GM21381 (cell line): ENCODE data around the gene PGF.

Source experiments
- ATAC-seq: cut with Tn5 transposase; IDR thresholded peaks from one replicate; pipeline ENCODE4 v1.9.1; 2021; ENCODE audit warnings: mild to moderate bottlenecking, moderate library complexity; ENCODE audit not compliant: unreplicated experiment

Gene PGF

DNA sequence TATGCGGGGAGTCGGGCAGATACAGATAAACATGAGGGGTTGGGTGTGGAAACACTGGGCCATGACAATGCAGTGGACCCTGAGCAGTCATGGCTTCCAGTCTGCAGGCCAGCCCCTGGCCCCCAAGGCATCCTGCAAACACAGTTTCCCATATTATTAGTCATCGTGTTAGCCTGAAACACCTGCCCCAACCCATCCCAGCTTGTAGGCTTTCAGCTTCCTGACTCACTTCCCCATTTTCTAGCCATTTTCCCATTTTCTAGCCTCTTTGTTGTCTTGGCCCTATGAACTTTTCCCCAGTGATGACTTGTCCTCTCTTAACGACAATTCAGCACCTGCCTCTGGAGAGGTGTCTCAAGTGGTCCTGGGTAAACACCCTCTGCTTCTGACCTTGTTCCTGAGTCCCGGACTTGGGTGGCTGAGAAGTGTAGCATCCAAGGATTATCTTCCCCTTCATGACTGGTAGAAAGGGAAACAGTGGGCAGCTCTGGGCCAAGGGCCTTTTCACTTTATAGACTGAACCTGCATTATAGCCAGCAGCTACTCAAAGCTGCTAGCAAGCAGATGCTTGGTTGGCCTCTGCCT lies 4.3 kb upstream of the PGF start:
- no peak for ATAC-seq

- no peak for ATAC-seq
These were observed 1.1 kb upstream of the PGF start for GRCh38 chr14:74956280-74957072.

GRCh38 chr14:74956027-74956279 lies 556 bp upstream of the PGF start:
- ATAC-seq, result no peak

DNA sequence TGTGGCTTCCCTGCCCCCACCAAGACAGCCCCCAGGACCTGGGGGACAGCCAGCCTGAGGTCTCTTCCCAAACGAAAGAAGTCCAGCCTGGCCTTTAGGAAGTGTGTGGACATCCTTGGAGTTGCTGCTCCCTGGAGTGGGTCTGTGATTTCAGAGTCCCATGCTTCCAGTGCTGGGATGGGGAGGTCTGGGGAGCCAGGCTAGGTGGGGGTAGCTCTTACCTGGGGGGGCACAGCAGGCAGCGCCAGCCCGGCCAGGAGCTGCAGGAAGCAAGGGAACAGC lies 509 bp downstream of the PGF start:
- ATAC-seq, result no peak

GRCh38 chr14:74954232-74954946 lies 1.0 kb downstream of the PGF start:
- no peak for ATAC-seq

GRCh38 chr14:74953686-74954085 lies 1.7 kb downstream of the PGF start:
- no peak for ATAC-seq

DNA sequence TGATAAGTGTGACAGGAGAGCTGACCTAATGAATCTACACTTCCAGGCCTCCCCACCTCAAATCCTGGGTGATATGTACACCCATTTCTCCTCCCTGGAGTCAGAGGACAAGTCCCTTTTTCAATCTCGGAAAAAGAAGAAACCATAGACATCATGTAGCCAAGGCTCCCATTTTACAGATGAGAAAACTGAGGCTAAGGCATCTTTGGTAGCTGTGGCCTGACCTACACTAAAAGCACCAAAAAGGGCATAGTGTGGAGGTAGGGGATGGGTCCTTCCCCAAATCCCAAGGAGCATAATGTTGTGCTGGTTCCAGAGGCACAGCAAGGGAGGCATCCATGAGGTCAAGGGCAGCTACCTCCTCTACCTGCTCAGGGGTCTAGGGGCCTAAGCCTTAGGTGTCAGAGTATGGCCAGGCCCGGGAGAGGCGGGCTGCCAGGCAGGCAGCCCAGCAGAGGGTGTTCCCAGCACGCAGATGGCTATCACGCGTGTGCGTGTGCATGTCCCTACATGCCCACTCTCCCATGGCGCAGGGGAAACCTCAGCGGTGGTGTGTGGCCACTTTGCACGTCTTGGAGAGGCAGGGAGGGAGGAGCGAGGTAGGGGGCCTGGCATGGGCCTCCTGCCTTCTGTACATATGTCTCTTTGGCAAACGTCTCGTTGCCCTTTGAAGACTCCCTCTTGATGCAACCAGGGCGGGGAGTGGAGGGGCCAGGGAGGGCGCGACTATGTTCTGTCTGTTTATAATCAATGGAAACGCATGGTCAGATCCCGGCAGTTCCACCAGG lies 2.5 kb downstream of the PGF start:
- ATAC-seq, result no peak

DNA sequence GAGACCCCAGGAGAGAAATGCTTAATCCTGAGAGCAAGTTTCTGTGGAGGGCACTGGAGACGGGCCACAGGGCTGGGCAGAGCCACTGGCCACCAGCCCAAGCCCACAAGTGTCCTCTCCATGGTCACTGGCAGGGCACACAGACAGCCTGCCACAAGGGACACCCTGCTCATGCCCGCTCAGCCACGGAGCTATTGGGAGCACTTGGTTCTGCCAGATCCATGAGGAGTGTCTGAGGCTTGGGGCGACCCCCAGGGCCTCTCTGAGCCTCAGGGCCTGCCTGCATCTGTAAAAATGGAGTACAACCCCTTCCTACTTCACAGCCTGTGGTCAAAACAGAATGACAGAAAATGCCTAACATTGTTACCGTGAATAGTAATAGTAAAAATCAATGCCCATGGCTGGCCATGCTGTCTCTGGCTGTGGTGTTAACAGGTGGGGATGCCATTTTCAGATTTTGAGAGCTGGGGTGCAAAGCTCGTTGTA lies 3.2 kb downstream of the PGF start:
- ATAC-seq, result no peak

DNA sequence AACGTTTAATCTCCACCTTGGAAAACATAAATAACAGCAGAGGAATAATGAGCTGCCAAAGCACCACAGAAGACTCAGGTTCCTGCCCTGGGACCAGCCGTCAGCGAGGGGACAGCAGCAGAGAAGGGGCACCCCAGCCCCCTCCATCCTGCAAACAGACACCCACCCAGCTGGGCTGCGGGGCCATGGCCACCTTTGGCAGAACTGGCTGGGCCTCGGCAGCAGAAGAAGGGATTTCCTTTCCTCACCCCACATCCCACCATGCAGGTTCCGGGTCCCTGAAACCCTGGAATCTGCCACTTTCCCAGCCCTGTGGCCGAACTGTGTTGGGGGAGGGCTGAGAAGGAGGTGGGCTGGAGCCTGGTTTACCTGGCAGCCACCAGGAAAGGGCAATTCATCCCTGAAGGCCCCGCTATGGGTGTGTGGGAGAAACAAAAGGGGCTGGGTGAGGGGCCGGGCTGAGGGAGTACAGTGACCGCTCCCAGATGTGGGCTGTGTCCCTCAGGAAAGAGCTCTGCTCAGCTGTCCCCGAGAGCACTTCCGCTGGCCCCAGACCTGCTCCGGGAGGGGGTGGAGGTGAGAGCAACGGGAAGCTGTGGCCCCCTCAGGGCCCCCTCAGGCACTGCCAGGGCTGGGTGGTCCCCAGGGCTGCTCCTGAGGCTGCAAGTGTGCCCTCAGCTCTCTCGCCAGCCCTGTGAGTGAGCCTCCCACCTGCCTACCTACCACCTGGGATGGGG lies 3.8 kb downstream of the PGF start:
- no peak for ATAC-seq

- ATAC-seq, result no peak
These were observed 4.5 kb downstream of the PGF start for GRCh38 chr14:74950795-74951442.

DNA sequence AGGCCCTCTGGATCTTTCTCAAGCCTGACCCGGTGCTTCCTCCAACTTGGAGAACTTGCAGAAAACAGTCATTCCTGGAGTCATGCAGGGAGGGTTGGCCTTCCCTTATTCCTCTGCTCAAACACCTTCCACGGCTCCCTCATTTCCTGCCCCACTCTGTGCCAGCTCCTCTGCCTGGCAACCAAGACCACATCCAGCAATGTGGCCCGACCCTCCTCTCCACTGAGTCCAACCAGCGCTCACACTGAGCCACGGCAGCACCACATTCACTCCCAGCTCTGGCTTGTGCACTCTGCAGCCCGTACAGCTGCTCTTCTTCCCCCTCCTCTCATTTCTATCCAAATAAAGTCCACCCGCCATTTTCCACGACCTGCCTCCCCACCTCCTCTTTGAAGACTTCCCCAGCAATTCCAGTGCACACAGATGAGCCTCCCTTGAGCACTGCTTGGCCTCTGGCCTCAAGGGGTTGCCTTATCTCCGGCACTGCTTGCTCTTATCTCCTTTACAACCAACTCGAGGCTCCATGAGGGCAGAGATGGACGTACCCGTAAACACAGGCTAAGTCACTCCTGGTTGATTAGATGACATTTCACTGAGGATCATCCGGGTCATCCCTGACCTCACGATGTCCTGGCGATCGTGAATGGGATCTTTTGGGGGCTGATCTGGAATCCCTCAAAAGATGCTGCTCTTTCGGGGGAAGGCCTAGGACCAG lies 5.4 kb downstream of the PGF start:
- no peak for ATAC-seq

DNA sequence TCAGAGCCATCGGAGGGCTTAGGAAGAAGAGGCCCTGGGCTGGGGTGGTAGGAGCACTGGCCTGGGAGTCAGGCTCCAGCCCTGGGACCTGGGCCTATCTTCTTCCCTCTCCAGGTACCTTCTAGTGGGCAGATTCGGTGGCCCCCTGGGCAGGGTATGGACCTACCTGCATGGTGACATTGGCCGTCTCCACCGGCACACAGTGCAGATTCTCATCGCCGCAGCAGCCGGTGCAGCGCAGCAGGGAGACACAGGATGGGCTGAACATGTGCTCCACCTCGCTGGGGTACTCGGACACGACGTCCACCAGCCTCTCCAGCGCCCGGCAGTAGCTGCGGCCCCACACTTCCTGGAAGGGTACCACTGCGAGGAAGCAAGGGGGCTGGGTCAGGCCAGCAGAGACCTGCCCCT lies 6.2 kb downstream of the PGF start:
- ATAC-seq, result no peak

GRCh38 chr14:74948228-74949175 lies 6.9 kb downstream of the PGF start:
- no peak for ATAC-seq

- no peak for ATAC-seq
These were observed 7.8 kb downstream of the PGF start for GRCh38 chr14:74947353-74948227.

DNA sequence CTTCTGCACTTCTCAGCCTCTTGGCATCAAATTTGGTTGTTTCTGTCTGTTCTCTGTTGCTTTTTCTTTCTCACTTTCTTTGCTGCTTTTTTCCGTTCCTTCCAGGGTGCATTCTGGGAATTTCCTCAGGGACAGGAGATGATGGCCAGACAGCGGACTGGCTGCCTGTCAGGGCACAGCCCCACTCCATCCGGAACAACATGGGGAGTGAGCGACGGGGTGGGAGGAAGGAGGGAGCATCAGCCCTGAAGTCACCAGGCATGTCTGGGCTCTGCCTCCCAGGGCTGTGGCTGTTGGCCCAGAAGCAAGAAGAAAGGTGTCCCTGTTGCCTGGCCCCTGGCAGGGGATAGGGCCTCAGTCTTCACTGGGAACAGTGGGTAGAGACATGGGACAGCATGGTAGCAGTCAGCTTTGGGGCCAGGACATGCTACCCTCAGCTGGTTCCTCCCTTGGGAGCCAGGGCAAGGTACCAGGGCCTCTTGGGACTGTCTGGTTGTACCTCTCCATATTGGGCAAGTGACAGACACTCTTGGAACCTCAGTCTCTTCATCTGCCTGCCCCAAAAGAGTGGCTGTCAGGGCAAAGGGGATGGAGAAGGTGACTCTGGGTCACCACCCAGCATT lies 8.6 kb downstream of the PGF start:
- ATAC-seq, result no peak

- no peak for ATAC-seq
These were observed 9.3 kb downstream of the PGF start for GRCh38 chr14:74945852-74946658.
